ENCODE measurements around the gene SIRT7. TPM values are rescaled to one million over a fixed set of nuclear protein-coding genes. Genes with fewer than 3 reads are reported as not detected.

Gene SIRT7
- polyA plus RNA-seq, 1 of the 3 experiments (the other 2 are of a cell fraction), result 32.6 TPM

GRCh38 chr17:81908793-81909192 lies 9.2 kb downstream of the SIRT7 start:
- Histone ChIP-seq H3K4me2 (no peak overlapping the region), H3K9me3 (no peaks in the 10 kb centered on the region), H3K9ac (no peak overlapping the region), H2AFZ (ENCODE audit: low read depth) (no peak overlapping the region), H3K79me2 (ENCODE audit: insufficient read depth) (peaks cover 7% of the 10 kb centered on the region; the same call in 1 of the 2 replicates), H3K4me3 (ENCODE audit: low read depth in 2 of 2, low read length in 1 of 2) (no peak overlapping the region), H3F3A (replicated peaks; ENCODE audit: insufficient read depth) (peaks cover 18% of the 10 kb centered on the region), H3K36me3 (replicated peaks in 1 of 2; ENCODE audit: control insufficient read depth in 1 of 2, insufficient read depth in 2 of 2, low read length in 1 of 2) (peaks cover 18 to 68% of the 10 kb centered on the region in 2 experiments), H4K20me1 (ENCODE audit: insufficient read depth) (peaks cover 10% of the 10 kb centered on the region), H3K9me2 (no peaks in the 10 kb centered on the region), H3K27ac (ENCODE audit: low read depth in 2 of 2, low read length in 1 of 2) (no peak overlapping the region), H3K4me1 (ENCODE audit: control insufficient read depth in 1 of 2, insufficient read depth in 2 of 2, low read depth in 1 of 2, low read length in 1 of 2) (peaks cover 8 to 14% of the 10 kb centered on the region in 2 experiments; a peak in 2 of 4 replicates), H3K27me3 (ENCODE audit: insufficient read depth) (no peaks in the 10 kb centered on the region)
- ChIA-PET CTCF (interaction anchor here (1.1 to 2.2 kb wide), 3 partner anchors 39 to 51 kb away, joined by 3 to 7 read pairs (median 3); no protein-coding TSS in a partner anchor), POLR2A (interaction anchor here (0.6 to 0.7 kb wide), 2 partner anchors 29 to 39 kb away, joined by 3 read pairs; partner anchors contain the start of gene PYCR1)
- TF ChIP-seq EZH2phosphoT487 (IDR thresholded peaks at IDR 0.05; ENCODE audit: borderline replicate concordance, low read depth) (no peak), TEAD4 (IDR thresholded peaks at IDR 0.05; ENCODE audit: borderline replicate concordance, insufficient read depth) (no peak), REST (IDR thresholded peaks at IDR 0.05; ENCODE audit: low read depth, low read length) (no peak), NFIC (IDR thresholded peaks at IDR 0.05; ENCODE audit: borderline replicate concordance) (no peak), FOSL2 (IDR thresholded peaks at IDR 0.05; ENCODE audit: borderline replicate concordance, low read depth) (no peak), FOXJ3 (CRISPR knock-in tag; IDR thresholded peaks at IDR 0.05) (no peak), MAX (IDR thresholded peaks at IDR 0.05; ENCODE audit: low read depth) (no peak), GATA2 (CRISPR knock-in tag; IDR thresholded peaks at IDR 0.05) (no peak), IRF3 (IDR thresholded peaks at IDR 0.05; ENCODE audit: low read depth, low read length) (no peak), FOXM1 (IDR thresholded peaks at IDR 0.05; ENCODE audit: low read depth) (no peak)
- DNase-seq, result no peak
- WGBS (ENCODE audit: low lambda C conversion rate), result 87% methylated on average over 11 of the region's 11 CpGs
